Neutrophil (primary cell): ENCODE data around the gene FYCO1.

ENCODE experiments used
- H3K27ac ChIP-seq: fragments of 200-600 bp; sonication (generic); 2 replicates; pipeline ENCODE4 v1.5.1; 2016; ENCODE audit warnings: mild to moderate bottlenecking, moderate library complexity
- H3K27me3 ChIP-seq: fragments of 200-600 bp; sonication (generic); 2 replicates; pipeline ENCODE4 v1.6.0; 2016; ENCODE audit warnings: mild to moderate bottlenecking
- H3K36me3 ChIP-seq: fragments of 200-600 bp; sonication (generic); 2 replicates; pipeline ENCODE4 v1.5.1; 2017
- H3K4me1 ChIP-seq, 2 experiments: fragments of 200-600 bp in 1 of 2; sonication (generic) in 1 of 2; 1 replicate in 1 of 2; 2 replicates in 1 of 2; pipeline versions ENCODE4 v1.5.1 to v1.6.1; 2013 to 2016; ENCODE audit warnings: low read depth in 1 of 2, low read length in 1 of 2, mild to moderate bottlenecking in 1 of 2, moderate library complexity in 1 of 2; ENCODE audit not compliant: control insufficient read depth in 1 of 2, insufficient read depth in 1 of 2
- H3K4me3 ChIP-seq, 2 experiments: fragments of 200-600 bp in 1 of 2; sonication (generic) in 1 of 2; 1 replicate in 1 of 2; 2 replicates in 1 of 2; pipeline ENCODE4 v1.5.1; 2013 to 2016; ENCODE audit warnings: low read depth in 1 of 2, low read length in 1 of 2, mild to moderate bottlenecking in 1 of 2, moderate library complexity in 1 of 2
- H3K9me3 ChIP-seq: fragments of 200-600 bp; sonication (generic); 2 replicates; pipeline ENCODE4 v1.5.1; 2016
- TF ChIP-seq, protein P1 (sequence below): fragments of 200-600 bp; sonication (generic); IDR thresholded peaks from 2 replicates; pipeline ENCODE4 v1.5.1; 2016; ENCODE audit warnings: antibody characterized with exemption

The FYCO1 gene

DNA sequence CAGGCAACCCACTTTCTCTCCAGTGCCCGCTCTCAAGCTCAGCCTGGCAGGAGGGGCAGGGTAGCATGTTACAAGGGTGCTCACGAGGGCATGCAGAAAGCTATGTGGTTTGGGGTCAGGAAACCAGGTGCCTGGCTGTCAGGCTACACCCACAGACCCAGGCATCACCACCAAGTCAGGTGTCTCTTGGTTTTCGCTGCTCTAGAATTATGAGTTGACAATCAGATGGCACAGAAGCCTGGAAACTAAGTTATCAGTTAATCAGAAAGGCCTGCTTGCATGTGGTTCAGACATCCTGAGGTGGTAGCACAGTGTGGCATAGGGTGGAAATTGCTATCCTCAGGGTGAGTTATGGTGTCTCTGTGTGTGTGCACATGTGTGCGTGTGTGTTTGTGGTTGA lies 125.5 kb downstream of the FYCO1 start:
- Histone ChIP-seq H3K27me3 (no peaks in the 10 kb centered on the region), H3K27ac (no peak overlapping the region), H3K9me3 (no peaks in the 10 kb centered on the region), H3K4me3 (no peak overlapping the region), H3K4me1 (no peaks in the 10 kb centered on the region), H3K36me3 (no peaks in the 10 kb centered on the region)
- TF ChIP-seq, protein P1, sequence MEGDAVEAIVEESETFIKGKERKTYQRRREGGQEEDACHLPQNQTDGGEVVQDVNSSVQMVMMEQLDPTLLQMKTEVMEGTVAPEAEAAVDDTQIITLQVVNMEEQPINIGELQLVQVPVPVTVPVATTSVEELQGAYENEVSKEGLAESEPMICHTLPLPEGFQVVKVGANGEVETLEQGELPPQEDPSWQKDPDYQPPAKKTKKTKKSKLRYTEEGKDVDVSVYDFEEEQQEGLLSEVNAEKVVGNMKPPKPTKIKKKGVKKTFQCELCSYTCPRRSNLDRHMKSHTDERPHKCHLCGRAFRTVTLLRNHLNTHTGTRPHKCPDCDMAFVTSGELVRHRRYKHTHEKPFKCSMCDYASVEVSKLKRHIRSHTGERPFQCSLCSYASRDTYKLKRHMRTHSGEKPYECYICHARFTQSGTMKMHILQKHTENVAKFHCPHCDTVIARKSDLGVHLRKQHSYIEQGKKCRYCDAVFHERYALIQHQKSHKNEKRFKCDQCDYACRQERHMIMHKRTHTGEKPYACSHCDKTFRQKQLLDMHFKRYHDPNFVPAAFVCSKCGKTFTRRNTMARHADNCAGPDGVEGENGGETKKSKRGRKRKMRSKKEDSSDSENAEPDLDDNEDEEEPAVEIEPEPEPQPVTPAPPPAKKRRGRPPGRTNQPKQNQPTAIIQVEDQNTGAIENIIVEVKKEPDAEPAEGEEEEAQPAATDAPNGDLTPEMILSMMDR: no peak

DNA sequence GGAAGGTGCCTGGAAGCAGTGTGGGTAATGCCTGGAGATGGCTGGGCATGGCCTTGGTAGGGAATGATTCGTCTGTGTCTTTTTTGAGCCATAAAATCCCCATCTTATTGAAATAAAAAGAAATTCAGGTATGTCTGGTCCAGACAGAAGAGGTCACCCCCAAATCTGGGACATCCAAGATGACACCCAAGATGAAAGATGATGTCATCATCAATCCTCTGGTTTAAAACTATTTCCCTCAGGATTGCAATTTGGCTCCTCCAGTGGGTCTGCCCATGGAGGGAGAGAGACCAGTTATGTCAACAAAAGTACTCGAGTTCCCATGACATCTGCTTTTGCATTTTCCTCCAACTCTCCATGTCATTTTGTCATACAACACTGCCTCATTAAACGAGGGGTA lies 126.0 kb downstream of the FYCO1 start:
- Histone ChIP-seq H3K4me3 (no peak overlapping the region), H3K4me1 (no peaks in the 10 kb centered on the region), H3K27ac (no peak overlapping the region), H3K36me3 (no peaks in the 10 kb centered on the region), H3K9me3 (no peaks in the 10 kb centered on the region), H3K27me3 (no peaks in the 10 kb centered on the region)
- TF ChIP-seq, protein P1: no peak

DNA sequence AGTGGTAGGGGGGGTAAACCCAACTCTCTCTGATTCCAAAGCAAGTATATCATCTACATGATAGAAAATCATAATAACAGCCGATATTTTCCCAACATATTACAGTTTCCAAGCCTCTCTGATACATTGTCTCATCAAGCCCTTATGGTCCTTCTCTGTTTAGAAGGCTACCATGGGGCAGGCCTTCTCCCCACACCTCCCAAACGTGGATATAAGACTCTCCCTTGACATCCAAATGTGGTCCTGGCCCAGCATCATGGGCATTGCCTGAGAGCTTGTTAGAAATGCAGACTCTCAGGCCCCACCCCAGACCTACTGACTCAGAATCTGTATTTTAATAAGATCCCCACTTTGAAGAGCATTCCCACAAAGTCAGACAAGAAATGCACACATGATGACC lies 127.0 kb downstream of the FYCO1 start:
- TF ChIP-seq, protein P1: no peak
- Histone ChIP-seq H3K27ac (no peak overlapping the region), H3K36me3 (no peaks in the 10 kb centered on the region), H3K27me3 (no peaks in the 10 kb centered on the region), H3K9me3 (no peaks in the 10 kb centered on the region), H3K4me1 (no peaks in the 10 kb centered on the region), H3K4me3 (no peak overlapping the region)

DNA sequence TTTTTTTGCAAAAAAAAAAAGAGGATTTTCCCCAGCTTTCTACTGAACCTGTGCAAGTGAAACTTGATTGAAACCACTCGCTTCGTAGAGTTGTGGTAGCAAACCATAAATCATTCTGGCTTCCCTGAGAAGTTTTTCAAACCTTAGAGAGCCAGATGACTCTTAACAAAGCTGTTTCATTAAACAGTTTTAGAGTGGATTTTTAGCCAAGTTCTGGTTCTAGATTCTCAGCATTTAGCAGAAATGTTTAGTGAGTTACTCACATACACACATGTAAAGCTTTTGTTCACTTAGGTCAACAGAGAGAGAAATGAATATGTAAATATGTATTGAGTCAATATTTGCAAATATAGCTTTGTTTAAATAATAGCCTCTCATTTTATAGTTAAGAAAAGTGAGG lies 127.4 kb downstream of the FYCO1 start:
- H3K27ac ChIP-seq: no peak overlapping the region
- no peaks in the 10 kb centered on the region for H3K9me3 ChIP-seq
- no peaks in the 10 kb centered on the region for H3K4me1 ChIP-seq
- no peak overlapping the region for H3K4me3 ChIP-seq
- TF ChIP-seq, protein P1: no peak
- H3K27me3 ChIP-seq: no peaks in the 10 kb centered on the region
- H3K36me3 ChIP-seq: no peaks in the 10 kb centered on the region
